ENCODE measurements around the gene OTOP2.

The OTOP2 gene

GRCh38 chr17:74924250-74924948, at the start of gene OTOP2:
TSS of gene OTOP2 (plus strand) at chr17:74924273. CDS start at chr17:74924633, 360 bp downstream.
- peak in 4 of 56 donors; percentile 1 to 17 (median 7) for DNase-seq

- DNase-seq, result no peak
Observed at GRCh38 chr17:74874615-74875037, 49.4 kb upstream of the OTOP2 start.

GRCh38 chr17:74875155-74875976, 48.7 kb upstream of the OTOP2 start:
- DNase-seq, result no peak

- no peak for DNase-seq
Observed at GRCh38 chr17:74875977-74876593, 48.0 kb upstream of the OTOP2 start.

- no peak for DNase-seq
Observed at GRCh38 chr17:74877592-74878548, 46.2 kb upstream of the OTOP2 start.

- DNase-seq, result no peak
Observed at GRCh38 chr17:74878658-74879057, 45.4 kb upstream of the OTOP2 start.

- no peak for DNase-seq
Observed at GRCh38 chr17:74879308-74879707, 44.8 kb upstream of the OTOP2 start.

GRCh38 chr17:74881073-74881472, 43.0 kb upstream of the OTOP2 start:
- DNase-seq, result no peak

- no peak for DNase-seq
Observed at GRCh38 chr17:74882517-74883240, 41.4 kb upstream of the OTOP2 start.

GRCh38 chr17:74883241-74883745, 40.8 kb upstream of the OTOP2 start:
- no peak for DNase-seq

- DNase-seq, result no peak
Observed at GRCh38 chr17:74888469-74888868, 35.6 kb upstream of the OTOP2 start.

GRCh38 chr17:74890554-74890953, 33.5 kb upstream of the OTOP2 start:
- DNase-seq, result no peak

GRCh38 chr17:74892013-74892841, 31.8 kb upstream of the OTOP2 start:
- DNase-seq, result no peak

- peak in 5 of 56 donors; percentile 4 to 53 (median 15) for DNase-seq
Observed at GRCh38 chr17:74892974-74893911, 30.8 kb upstream of the OTOP2 start, which contains the start of gene FADS6. TSS of gene FADS6 (minus strand) at chr17:74893633. CDS start at chr17:74893595, 38 bp downstream.

- no peak for DNase-seq
Observed at GRCh38 chr17:74893936-74894671, 30.0 kb upstream of the OTOP2 start.

- no peak for DNase-seq
Observed at GRCh38 chr17:74898376-74898946, 25.6 kb upstream of the OTOP2 start.

- no peak for DNase-seq
Observed at GRCh38 chr17:74900208-74900607, 23.9 kb upstream of the OTOP2 start.
